ENCODE results near the gene NTN1.
"Not testable (repeated sequence)": the region's sequence is repeated elsewhere in the genome, so short reads cannot be mapped to it uniquely, and the experiment has no call there.

NTN1 gene

DNA sequence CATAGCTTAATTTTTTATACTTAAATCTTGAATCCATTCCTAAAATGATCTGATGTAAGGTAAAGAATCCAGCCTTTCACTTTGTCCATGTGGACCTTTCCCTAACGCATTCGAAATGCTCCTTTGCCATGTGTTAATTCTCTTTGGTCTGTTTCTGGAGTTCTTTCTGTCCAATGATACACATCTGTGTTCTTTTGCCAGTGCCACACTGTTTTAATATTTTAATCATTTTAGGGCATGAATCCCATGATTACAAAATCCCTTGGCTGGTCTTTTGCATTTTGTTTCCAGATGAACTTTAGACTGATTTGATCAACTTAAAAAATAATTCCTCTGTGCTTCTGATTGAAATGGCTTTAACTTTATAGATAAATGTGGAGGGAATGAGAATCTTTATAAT, 74.1 kb downstream of the NTN1 start:
- H3K9me3 ChIP-seq (ENCODE audit: control insufficient read depth, insufficient read depth, low read length) = no peaks in the 10 kb centered on the region
- H3K36me3 ChIP-seq (ENCODE audit: control insufficient read depth, low read length) = no peaks in the 10 kb centered on the region
- no peaks in the 10 kb centered on the region for H4K20me1 ChIP-seq (ENCODE audit: control insufficient read depth, insufficient read depth, low read depth, low read length)
- no peaks in the 10 kb centered on the region for H3K4me1 ChIP-seq (ENCODE audit: control insufficient read depth, low read length)
- H3K9me2 ChIP-seq (replicated peaks; ENCODE audit: control insufficient read depth, low read length) = no peaks in the 10 kb centered on the region
- H3K4me2 ChIP-seq (ENCODE audit: low read length) = no peak overlapping the region
- TF ChIP-seq, protein P1, sequence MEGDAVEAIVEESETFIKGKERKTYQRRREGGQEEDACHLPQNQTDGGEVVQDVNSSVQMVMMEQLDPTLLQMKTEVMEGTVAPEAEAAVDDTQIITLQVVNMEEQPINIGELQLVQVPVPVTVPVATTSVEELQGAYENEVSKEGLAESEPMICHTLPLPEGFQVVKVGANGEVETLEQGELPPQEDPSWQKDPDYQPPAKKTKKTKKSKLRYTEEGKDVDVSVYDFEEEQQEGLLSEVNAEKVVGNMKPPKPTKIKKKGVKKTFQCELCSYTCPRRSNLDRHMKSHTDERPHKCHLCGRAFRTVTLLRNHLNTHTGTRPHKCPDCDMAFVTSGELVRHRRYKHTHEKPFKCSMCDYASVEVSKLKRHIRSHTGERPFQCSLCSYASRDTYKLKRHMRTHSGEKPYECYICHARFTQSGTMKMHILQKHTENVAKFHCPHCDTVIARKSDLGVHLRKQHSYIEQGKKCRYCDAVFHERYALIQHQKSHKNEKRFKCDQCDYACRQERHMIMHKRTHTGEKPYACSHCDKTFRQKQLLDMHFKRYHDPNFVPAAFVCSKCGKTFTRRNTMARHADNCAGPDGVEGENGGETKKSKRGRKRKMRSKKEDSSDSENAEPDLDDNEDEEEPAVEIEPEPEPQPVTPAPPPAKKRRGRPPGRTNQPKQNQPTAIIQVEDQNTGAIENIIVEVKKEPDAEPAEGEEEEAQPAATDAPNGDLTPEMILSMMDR (IDR thresholded peaks at IDR 0.05; ENCODE audit: low read depth, low read length, poor library complexity, severe bottlenecking) = no peak
- no peak for TF ChIP-seq EZH2phosphoT487 (IDR thresholded peaks at IDR 0.05; ENCODE audit: borderline replicate concordance, low read length)
- H3K27me3 ChIP-seq (ENCODE audit: control insufficient read depth, low read length) = no peaks in the 10 kb centered on the region
- no peaks in the 10 kb centered on the region for H3F3A ChIP-seq (ENCODE audit: control insufficient read depth, insufficient read depth)
- no peaks in the 10 kb centered on the region for H3K79me2 ChIP-seq (ENCODE audit: control insufficient read depth, low read length)
- no peak overlapping the region for H3K4me3 ChIP-seq (ENCODE audit: low read length)
- H3K27ac ChIP-seq (ENCODE audit: low read depth, low read length) = no peak overlapping the region

DNA sequence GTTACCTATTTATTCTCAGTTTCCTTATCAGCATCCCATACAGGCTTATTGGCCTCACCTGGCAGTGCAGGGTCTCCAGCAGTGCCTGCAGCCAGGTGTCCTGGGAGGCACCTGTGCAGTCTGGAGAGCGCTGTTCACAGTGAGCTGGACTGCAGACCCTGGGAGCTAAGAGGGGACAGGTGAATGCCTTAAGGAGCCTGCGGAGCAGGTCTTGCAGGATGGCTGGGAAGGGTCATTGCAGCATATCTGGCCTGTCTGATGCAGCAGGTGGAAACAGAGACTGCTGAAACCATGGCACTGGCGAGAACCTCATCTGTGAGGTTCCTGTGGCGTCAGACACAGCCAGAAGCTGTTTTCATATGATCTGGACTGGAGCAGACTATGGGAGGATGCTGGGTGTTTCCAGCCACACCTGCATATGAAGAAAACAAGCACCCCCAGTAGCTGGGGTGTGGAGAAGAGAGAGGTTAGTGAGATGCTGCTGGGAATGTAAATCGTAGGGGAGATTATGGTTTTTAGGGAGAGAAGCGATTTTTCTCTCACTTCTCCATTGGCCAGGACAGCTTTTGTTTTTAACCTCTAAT, 77.0 kb downstream of the NTN1 start:
- Histone ChIP-seq H3K27me3 (ENCODE audit: control insufficient read depth, low read length) (no peaks in the 10 kb centered on the region), H3K27ac (ENCODE audit: low read depth, low read length) (no peak overlapping the region), H3K4me3 (ENCODE audit: low read length) (no peak overlapping the region), H3K4me1 (ENCODE audit: control insufficient read depth, low read length) (peaks cover 26% of the 10 kb centered on the region), H4K20me1 (ENCODE audit: control insufficient read depth, insufficient read depth, low read depth, low read length) (no peaks in the 10 kb centered on the region), H3K79me2 (ENCODE audit: control insufficient read depth, low read length) (no peaks in the 10 kb centered on the region), H3K9me3 (ENCODE audit: control insufficient read depth, insufficient read depth, low read length) (no peaks in the 10 kb centered on the region), H3K9me2 (replicated peaks; ENCODE audit: control insufficient read depth, low read length) (no peaks in the 10 kb centered on the region), H3F3A (ENCODE audit: control insufficient read depth, insufficient read depth) (no peaks in the 10 kb centered on the region), H3K4me2 (ENCODE audit: low read length) (no peak overlapping the region), H3K36me3 (ENCODE audit: control insufficient read depth, low read length) (no peaks in the 10 kb centered on the region)
- TF ChIP-seq EZH2phosphoT487 (IDR thresholded peaks at IDR 0.05; ENCODE audit: borderline replicate concordance, low read length) = no peak
- TF ChIP-seq, protein P1 (IDR thresholded peaks at IDR 0.05; ENCODE audit: low read depth, low read length, poor library complexity, severe bottlenecking) = no peak

DNA sequence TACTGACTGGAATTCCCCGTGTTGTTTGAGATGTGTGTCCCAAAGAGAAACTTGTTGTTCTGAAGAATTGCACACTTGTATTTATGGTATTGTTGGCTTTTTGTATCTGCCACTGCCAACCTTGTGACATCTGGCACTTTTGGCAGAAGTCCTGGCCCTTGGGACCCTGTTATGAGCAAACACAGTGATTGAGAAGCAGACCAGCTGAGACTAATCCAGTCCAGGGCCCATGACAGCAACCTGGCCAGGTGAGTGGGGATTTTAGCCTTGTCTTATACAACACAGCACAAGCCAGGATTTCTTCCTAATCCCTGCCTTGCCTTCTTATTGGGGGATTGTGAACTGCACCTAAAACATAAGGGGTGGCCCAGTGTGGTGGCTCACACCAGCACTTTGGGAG, 80.0 kb downstream of the NTN1 start:
- peak overlapping the region; percentile 62 for H3K4me2 ChIP-seq (ENCODE audit: low read length)
- no peaks in the 10 kb centered on the region for H3F3A ChIP-seq (ENCODE audit: control insufficient read depth, insufficient read depth)
- no peak for TF ChIP-seq EZH2phosphoT487 (IDR thresholded peaks at IDR 0.05; ENCODE audit: borderline replicate concordance, low read length)
- TF ChIP-seq, protein P1 (IDR thresholded peaks at IDR 0.05; ENCODE audit: low read depth, low read length, poor library complexity, severe bottlenecking) = no peak

DNA sequence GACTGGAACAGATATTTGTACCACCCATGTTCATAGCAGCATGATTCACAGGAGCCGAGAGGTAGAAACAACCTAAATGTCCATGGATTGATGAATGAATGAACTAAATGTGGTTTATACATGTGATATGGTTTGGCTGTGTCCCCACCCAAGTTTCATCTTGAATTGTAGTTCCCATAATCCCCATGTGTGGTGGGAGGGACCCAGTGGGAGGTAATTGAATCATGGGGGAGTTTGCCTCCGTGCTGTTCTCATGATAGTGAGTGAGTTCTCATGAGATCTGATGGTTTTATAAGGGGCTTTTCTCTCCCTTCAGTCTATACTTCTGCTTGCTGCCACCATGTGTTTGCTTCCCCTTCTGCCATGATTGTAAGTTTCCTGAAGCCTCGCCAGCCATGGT, 81.9 kb downstream of the NTN1 start:
- H3K4me3 ChIP-seq (ENCODE audit: low read length); H3K79me2 ChIP-seq (ENCODE audit: control insufficient read depth, low read length); H3K36me3 ChIP-seq (ENCODE audit: control insufficient read depth, low read length): not testable (repeated sequence)

More for the DNA sequence above, 80.0 kb downstream of the NTN1 start:
- H3K79me2 ChIP-seq (ENCODE audit: control insufficient read depth, low read length) = no peaks in the 10 kb centered on the region
- peak overlapping the region; percentile 28 for H3K4me3 ChIP-seq (ENCODE audit: low read length)
- H4K20me1 ChIP-seq (ENCODE audit: control insufficient read depth, insufficient read depth, low read depth, low read length) = no peaks in the 10 kb centered on the region
- no peaks in the 10 kb centered on the region for H3K9me2 ChIP-seq (replicated peaks; ENCODE audit: control insufficient read depth, low read length)
- H3K36me3 ChIP-seq (ENCODE audit: control insufficient read depth, low read length) = no peaks in the 10 kb centered on the region
- H3K27me3 ChIP-seq (ENCODE audit: control insufficient read depth, low read length) = no peaks in the 10 kb centered on the region
- H3K27ac ChIP-seq (ENCODE audit: low read depth, low read length) = peak overlapping the region; percentile 53
- H3K9me3 ChIP-seq (ENCODE audit: control insufficient read depth, insufficient read depth, low read length) = no peaks in the 10 kb centered on the region
- H3K4me1 ChIP-seq (ENCODE audit: control insufficient read depth, low read length) = peaks cover 26% of the 10 kb centered on the region

More for the DNA sequence above, 81.9 kb downstream of the NTN1 start:
- H3K9me3 ChIP-seq (ENCODE audit: control insufficient read depth, insufficient read depth, low read length); H3K9me2 ChIP-seq (replicated peaks; ENCODE audit: control insufficient read depth, low read length); H3K27ac ChIP-seq (ENCODE audit: low read depth, low read length); H3F3A ChIP-seq (ENCODE audit: control insufficient read depth, insufficient read depth); H3K27me3 ChIP-seq (ENCODE audit: control insufficient read depth, low read length); H4K20me1 ChIP-seq (ENCODE audit: control insufficient read depth, insufficient read depth, low read depth, low read length); H3K4me2 ChIP-seq (ENCODE audit: low read length): not testable (repeated sequence)
- peaks cover 26% of the 10 kb centered on the region for H3K4me1 ChIP-seq (ENCODE audit: control insufficient read depth, low read length)

All from DOHH2 (cell line).